Hematopoietic multipotent progenitor cell (in vitro differentiated cells): ENCODE data around the gene ZCCHC8. TPM values are rescaled to one million over a fixed set of nuclear protein-coding genes. Genes with fewer than 3 reads are reported as not detected.
A peak's percentile ranks its signal among the peaks of the same experiment; 100 is the strongest.
"Not testable (repeated sequence)": the region's sequence is repeated elsewhere in the genome, so short reads cannot be mapped to it uniquely, and the experiment has no call there.

Experiments
- DNase-seq, 3 donors: peaks; one replicate each; pipeline ENCODE4 v3.0.0-alpha.2; 2011 to 2015; ENCODE audit warnings: low read depth in 2 of 3, low spot score in 2 of 3
- small RNA-seq: library from RNA; depleted of rRNA; stranded (forward); fragments of <200 nt; gene quantifications from one replicate; pipeline ENCODE3, GENCODE V24; 2012
- total RNA-seq: library from RNA; depleted of rRNA; stranded (reverse); fragments of >200 nt; gene quantifications from one replicate; pipeline ENCODE4 v1.2.3, GENCODE V29; 2012

The ZCCHC8 gene
- total RNA-seq, 1 donor: 16.4 TPM

GRCh38 chr12:122437656-122438121, 63.0 kb downstream of the ZCCHC8 start:
- DNase-seq: no peak

GRCh38 chr12:122435186-122435585, 65.5 kb downstream of the ZCCHC8 start:
- no peak for DNase-seq

- not testable (repeated sequence) for DNase-seq
These were observed 71.7 kb downstream of the ZCCHC8 start for GRCh38 chr12:122429043-122429442.

GRCh38 chr12:122427403-122427802, 73.3 kb downstream of the ZCCHC8 start:
- no peak for DNase-seq

GRCh38 chr12:122423258-122424165, 77.2 kb downstream of the ZCCHC8 start:
- no peak for DNase-seq

- peak in 2 of 3 donors; percentile 45 to 66 for DNase-seq
These were observed 77.9 kb downstream of the ZCCHC8 start for GRCh38 chr12:122422730-122423257.

GRCh38 chr12:122421821-122422729, 78.7 kb downstream of the ZCCHC8 start, which contains the start of gene CLIP1:
TSS of gene CLIP1 (minus strand) at chr12:122422669. CDS start at chr12:122380452, 42,217 bp downstream.
- peak in 2 of 3 donors; percentile 60 to 62 for DNase-seq

Small RNA genes within 50 kb of the gene (small RNA-seq; reads per million reads assigned to genes)
- not detected for gene RF00411

Other genes starting within 250 kb of the ZCCHC8 start
- 15.1 TPM for gene VPS33A, start 234.4 kb downstream of the ZCCHC8 start, total RNA-seq
- gene CLIP1, start 78.3 kb downstream of the ZCCHC8 start, total RNA-seq: 25.9 TPM
- 41.7 TPM for gene RSRC2, start 26.0 kb upstream of the ZCCHC8 start, total RNA-seq
- gene KNTC1, start 26.3 kb upstream of the ZCCHC8 start, total RNA-seq: 24.8 TPM
- gene HCAR2, start 202.4 kb upstream of the ZCCHC8 start, total RNA-seq: under 0.01 TPM
- under 0.01 TPM for gene HCAR3, start 215.9 kb upstream of the ZCCHC8 start, total RNA-seq
- 0.27 TPM for gene HCAR1, start 229.9 kb upstream of the ZCCHC8 start, total RNA-seq